Activated CD4-positive, alpha-beta T cell treated with anti-CD3 and anti-CD28 coated beads for 36 hours (primary cell): ENCODE measurements around the gene PTEN. TPM values are rescaled to one million over a fixed set of nuclear protein-coding genes. Genes with fewer than 3 reads are reported as not detected.

Experiments
- ATAC-seq: fragments of 200-7000 bp; cut with Tn5 transposase; one replicate; pipeline ENCODE4 v1.10.0; 2021; ENCODE audit warnings: mild to moderate bottlenecking, moderate library complexity
- CTCF ChIA-PET: fragments of 350-600 bp; sonication (Branson Sonifier 250); formaldehyde crosslinking; loops from one replicate; lab custom pipeline; 2021; ENCODE audit warnings: antibody characterized with exemption; lab: Charles Lee
- POLR2A ChIA-PET: fragments of 350-600 bp; sonication (Branson Sonifier 250); formaldehyde crosslinking; loops from one replicate; lab custom pipeline; 2021; ENCODE audit warnings: antibody characterized with exemption, inconsistent platforms; lab: Charles Lee
- DNase-seq: peaks from one replicate; pipeline ENCODE4 v3.0.0-alpha.2; 2020
- H3K27ac Mint-ChIP-seq: one replicate; pipeline ENCODE4 v1.8.0; 2021; ENCODE audit warnings: mixed read lengths
- H3K27me3 Mint-ChIP-seq: one replicate; pipeline ENCODE4 v1.8.0; 2021; ENCODE audit warnings: mixed read lengths
- H3K36me3 Mint-ChIP-seq: one replicate; pipeline ENCODE4 v1.8.0; 2021; ENCODE audit warnings: low read depth, mixed read lengths
- H3K4me1 Mint-ChIP-seq: one replicate; pipeline ENCODE4 v1.8.0; 2021; ENCODE audit warnings: mixed read lengths
- H3K4me3 Mint-ChIP-seq: one replicate; pipeline ENCODE4 v1.8.0; 2021; ENCODE audit warnings: mild to moderate bottlenecking, moderate library complexity, mixed read lengths
- H3K9me3 Mint-ChIP-seq: one replicate; pipeline ENCODE4 v1.8.0; 2021; ENCODE audit warnings: low read depth, mixed read lengths
- intact Hi-C, 2 experiments: fragments of 100-400 bp; cut with DNase I in 1 of 2; cut with micrococcal nuclease in 1 of 2; formaldehyde crosslinking; loops; one replicate each; pipeline versions ENCODE4 v1.14.2 to v1.15.1; 2022 to 2024; cut with DNase I, micrococcal nuclease
- total RNA-seq, 2 experiments: library from RNA; stranded (reverse); gene quantifications; one replicate each; pipeline ENCODE4 v1.2.3, GENCODE V29; 2021

The PTEN gene
- total RNA-seq, 2 experiments from 2014 or later, result 38.1 to 42.1 TPM

DNA sequence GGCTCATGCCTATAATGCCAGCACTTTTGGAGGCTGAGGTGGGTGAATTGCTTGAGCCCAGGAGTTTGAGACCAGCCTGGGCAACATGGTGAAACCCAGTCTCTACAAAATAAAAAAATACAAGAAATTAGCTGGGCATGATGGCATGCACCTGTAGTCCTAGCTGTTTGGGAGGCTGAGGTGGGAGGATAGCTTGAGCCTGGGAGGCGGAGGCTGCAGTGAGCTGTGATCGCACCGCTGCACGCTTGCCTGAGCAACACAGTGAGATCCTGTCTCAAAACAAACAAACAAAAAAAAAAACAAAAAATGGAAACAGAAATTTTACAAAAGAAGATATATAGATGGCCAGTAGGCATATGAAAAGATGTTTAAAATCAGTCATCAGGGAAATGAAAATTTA lies 57.1 kb downstream of the PTEN start:
- ChIA-PET POLR2A (no interaction called here), CTCF (no interaction called here)
- DNase-seq (no peak), ATAC-seq (no peak)
- Mint-ChIP-seq H3K27me3 (no peaks in the 10 kb centered on the region), H3K36me3 (peaks cover 38% of the 10 kb centered on the region), H3K4me3 (no peak overlapping the region), H3K9me3 (peaks cover 3% of the 10 kb centered on the region), H3K4me1 (peaks cover 83% of the 10 kb centered on the region), H3K27ac (no peak overlapping the region)
- intact Hi-C loops, result no loop called here

DNA sequence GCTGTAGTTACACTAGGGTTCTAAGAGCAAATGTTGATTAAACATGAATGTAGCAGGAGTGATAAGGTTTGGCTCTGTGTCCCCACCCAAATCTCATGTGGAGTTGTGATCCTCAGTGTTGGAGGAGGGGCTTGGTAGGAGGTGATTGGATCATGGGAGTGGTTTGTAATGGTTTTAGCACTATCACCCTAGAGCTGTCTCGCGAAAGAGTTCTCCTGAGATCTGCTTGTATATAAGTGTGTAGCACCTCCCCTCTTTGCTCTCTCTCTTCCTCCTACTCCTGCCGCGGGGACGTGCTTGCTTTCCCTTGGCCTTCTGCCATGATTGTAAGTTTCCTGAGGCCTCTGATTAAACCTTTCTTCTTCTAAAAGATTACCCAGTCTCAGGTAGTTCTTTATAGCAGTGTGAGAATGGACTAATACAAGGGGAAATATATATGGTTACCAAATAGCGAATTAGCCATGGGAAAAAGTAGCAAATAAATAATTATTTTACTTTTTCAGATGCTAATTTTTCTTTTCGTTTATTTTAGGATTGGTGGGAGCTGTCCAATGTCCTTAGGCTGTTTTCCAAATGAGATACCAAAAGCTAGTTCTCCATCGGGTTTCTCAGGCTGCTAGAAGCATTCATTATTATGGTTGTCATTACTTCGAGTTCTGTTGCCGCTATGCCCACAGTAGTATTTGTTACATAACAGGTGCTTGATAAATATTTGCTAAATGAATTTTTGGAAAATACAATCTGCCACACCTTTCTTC lies 58.7 kb downstream of the PTEN start:
- H3K27ac Mint-ChIP-seq, result no peak overlapping the region
- POLR2A ChIA-PET, result interaction anchor here (0.6 kb wide), 1 partner anchor 54 kb away, joined by 3 read pairs; no protein-coding TSS in a partner anchor
- no peak for ATAC-seq
- DNase-seq, result no peak
- no peak overlapping the region for H3K4me3 Mint-ChIP-seq
- peaks cover 81% of the 10 kb centered on the region for H3K4me1 Mint-ChIP-seq
- H3K27me3 Mint-ChIP-seq, result no peaks in the 10 kb centered on the region
- H3K36me3 Mint-ChIP-seq, result peaks cover 42% of the 10 kb centered on the region
- peaks cover 3% of the 10 kb centered on the region for H3K9me3 Mint-ChIP-seq
- CTCF ChIA-PET, result interaction anchor here (0.6 kb wide), 1 partner anchor 192 kb away, joined by 4 read pairs; no protein-coding TSS in a partner anchor
- intact Hi-C loops, result no loop called here

DNA sequence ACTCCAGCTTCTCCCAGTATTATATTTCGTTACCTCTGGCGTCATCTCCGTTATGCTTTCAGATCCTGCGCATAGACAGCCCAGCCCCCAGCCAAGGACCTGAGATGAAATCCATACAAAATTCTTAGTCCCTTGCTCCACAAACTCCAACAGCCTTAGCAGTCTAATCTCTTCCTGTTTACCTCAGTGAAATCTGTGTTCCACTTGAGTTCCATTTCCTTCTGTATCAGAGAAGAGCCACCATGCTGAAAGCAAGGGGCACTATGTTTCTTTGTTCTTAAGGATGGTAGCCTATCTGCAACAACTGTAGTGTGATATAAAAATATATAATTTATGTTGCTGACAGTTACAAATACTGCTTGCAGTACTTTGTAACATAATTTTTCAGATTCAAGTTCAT lies 59.8 kb downstream of the PTEN start:
- POLR2A ChIA-PET, result no interaction called here
- H3K9me3 Mint-ChIP-seq, result peaks cover 3% of the 10 kb centered on the region
- peaks cover 82% of the 10 kb centered on the region for H3K4me1 Mint-ChIP-seq
- CTCF ChIA-PET, result no interaction called here
- H3K36me3 Mint-ChIP-seq, result peaks cover 47% of the 10 kb centered on the region
- H3K27ac Mint-ChIP-seq, result no peak overlapping the region
- no peak for DNase-seq
- intact Hi-C loops, result no loop called here
- H3K4me3 Mint-ChIP-seq, result no peak overlapping the region
- ATAC-seq, result no peak
- no peaks in the 10 kb centered on the region for H3K27me3 Mint-ChIP-seq

DNA sequence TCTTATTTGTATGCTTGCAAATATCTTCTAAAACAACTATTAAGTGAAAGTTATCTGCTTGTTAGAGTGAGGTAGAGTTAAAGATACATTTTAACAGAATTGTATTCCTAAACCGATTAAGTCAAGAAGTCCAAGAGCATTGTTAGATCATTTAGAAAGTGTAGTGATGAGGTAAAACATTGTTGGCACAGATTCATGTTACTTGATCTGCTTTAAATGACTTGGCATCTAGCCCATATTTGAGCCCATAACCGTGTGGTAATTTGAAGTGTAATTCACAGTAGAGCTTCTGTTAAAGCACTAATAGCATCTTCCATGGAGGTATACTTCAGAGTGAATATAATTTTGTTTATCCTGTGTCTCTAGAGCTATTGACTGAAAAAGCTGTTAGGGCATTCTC lies 62.1 kb downstream of the PTEN start:
- H3K9me3 Mint-ChIP-seq, result peaks cover 3% of the 10 kb centered on the region
- DNase-seq (no peak), ATAC-seq (no peak)
- H3K4me1 Mint-ChIP-seq, result peaks cover 83% of the 10 kb centered on the region
- no peaks in the 10 kb centered on the region for H3K27me3 Mint-ChIP-seq
- no peak overlapping the region for H3K4me3 Mint-ChIP-seq
- peaks cover 45% of the 10 kb centered on the region for H3K36me3 Mint-ChIP-seq
- intact Hi-C loops, result loop anchor here in 1 of 2 experiments (5.0 kb wide), 1 partner anchor 63 kb away; the partner anchor contains the start of genes KLLN and PTEN
- ChIA-PET CTCF (interaction anchor here (1.3 to 2.1 kb wide), 2 partner anchors 15 to 30 kb away, joined by 3 to 8 read pairs; no protein-coding TSS in a partner anchor), POLR2A (no interaction called here)
- H3K27ac Mint-ChIP-seq, result no peak overlapping the region

DNA sequence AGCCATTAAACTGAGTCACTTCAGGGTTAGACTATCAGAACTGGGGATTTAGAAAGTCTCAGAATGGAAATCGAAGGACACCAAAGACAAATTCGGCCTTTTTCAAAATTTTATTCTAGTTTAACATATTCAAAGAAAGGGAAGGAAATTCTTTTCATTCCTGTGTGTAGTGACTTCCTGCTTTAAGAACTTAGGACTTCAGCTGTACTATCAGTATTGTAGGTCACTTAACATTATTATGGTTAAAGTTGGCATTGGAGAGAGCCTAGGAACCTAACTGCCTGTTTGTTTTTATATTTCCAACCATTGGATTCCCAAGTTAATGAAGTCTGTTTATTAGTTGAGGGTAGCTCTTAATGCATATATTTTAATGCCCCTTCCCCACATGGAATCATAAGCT lies 63.7 kb downstream of the PTEN start:
- H3K27ac Mint-ChIP-seq, result no peak overlapping the region
- intact Hi-C loops, result loop anchor here in 1 of 2 experiments (5.0 kb wide), 1 partner anchor 65 kb away; the partner anchor contains the start of genes KLLN and PTEN
- POLR2A ChIA-PET, result no interaction called here
- ATAC-seq (no peak), DNase-seq (no peak)
- peaks cover 83% of the 10 kb centered on the region for H3K4me1 Mint-ChIP-seq
- no peak overlapping the region for H3K4me3 Mint-ChIP-seq
- peaks cover 3% of the 10 kb centered on the region for H3K9me3 Mint-ChIP-seq
- peaks cover 45% of the 10 kb centered on the region for H3K36me3 Mint-ChIP-seq
- CTCF ChIA-PET, result interaction anchor here (0.8 kb wide), 1 partner anchor 219 kb away, joined by 3 read pairs; no protein-coding TSS in a partner anchor
- H3K27me3 Mint-ChIP-seq, result no peaks in the 10 kb centered on the region

DNA sequence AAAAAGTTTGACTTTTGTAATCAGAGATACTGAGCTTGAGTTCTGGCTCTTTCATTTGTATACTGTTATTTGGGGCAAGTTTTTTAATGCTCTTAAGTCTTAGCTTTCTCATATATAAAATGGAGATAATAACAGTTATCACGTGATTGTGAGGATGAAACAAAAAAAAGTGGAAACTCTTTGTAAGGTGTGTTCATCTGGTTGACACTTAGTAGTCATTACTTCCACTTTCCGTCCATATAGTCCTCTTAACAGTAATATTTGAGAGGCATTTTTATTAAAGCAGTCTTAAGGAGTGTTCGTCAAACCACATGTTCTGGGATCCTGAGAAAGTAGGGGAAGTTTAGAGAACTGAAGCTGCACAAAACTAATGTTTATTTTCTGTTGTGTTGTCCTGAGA lies 65.6 kb downstream of the PTEN start:
- ChIA-PET CTCF (no interaction called here), POLR2A (interaction anchor here (0.6 kb wide), 1 partner anchor 45 kb away, joined by 6 read pairs; no protein-coding TSS in a partner anchor)
- Mint-ChIP-seq H3K36me3 (peaks cover 36% of the 10 kb centered on the region), H3K4me3 (no peak overlapping the region), H3K4me1 (peaks cover 66% of the 10 kb centered on the region), H3K9me3 (peaks cover under 1% of the 10 kb centered on the region), H3K27me3 (no peaks in the 10 kb centered on the region), H3K27ac (no peak overlapping the region)
- DNase-seq (no peak), ATAC-seq (peak; percentile 48)
- intact Hi-C loops, result loop anchor here in 1 of 2 experiments (5.0 kb wide), 1 partner anchor 67 kb away; the partner anchor contains the start of genes KLLN and PTEN

DNA sequence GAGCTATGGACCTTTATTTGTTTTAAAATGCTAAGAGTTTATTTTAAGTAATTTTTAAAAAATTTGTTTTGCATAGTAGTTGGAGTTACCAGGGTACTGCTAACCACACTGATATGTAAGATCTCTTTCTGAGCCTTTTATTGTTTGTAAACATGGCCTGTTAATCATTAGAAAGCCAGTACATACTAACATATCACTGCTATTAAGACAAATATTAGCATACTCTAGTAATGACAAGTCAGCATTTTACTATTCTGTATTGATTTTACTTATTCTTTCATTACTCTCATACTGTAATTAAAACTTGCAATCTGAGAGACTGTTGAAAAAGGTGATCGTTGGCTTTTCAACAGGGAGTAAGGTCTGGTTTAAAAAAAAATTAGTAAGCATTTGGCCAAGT lies 66.7 kb downstream of the PTEN start:
- peaks cover 35% of the 10 kb centered on the region for H3K36me3 Mint-ChIP-seq
- CTCF ChIA-PET, result no interaction called here
- intact Hi-C loops, result loop anchor here in 1 of 2 experiments (5.0 kb wide), 1 partner anchor 113 kb away; the partner anchor contains the start of gene ATAD1

DNA sequence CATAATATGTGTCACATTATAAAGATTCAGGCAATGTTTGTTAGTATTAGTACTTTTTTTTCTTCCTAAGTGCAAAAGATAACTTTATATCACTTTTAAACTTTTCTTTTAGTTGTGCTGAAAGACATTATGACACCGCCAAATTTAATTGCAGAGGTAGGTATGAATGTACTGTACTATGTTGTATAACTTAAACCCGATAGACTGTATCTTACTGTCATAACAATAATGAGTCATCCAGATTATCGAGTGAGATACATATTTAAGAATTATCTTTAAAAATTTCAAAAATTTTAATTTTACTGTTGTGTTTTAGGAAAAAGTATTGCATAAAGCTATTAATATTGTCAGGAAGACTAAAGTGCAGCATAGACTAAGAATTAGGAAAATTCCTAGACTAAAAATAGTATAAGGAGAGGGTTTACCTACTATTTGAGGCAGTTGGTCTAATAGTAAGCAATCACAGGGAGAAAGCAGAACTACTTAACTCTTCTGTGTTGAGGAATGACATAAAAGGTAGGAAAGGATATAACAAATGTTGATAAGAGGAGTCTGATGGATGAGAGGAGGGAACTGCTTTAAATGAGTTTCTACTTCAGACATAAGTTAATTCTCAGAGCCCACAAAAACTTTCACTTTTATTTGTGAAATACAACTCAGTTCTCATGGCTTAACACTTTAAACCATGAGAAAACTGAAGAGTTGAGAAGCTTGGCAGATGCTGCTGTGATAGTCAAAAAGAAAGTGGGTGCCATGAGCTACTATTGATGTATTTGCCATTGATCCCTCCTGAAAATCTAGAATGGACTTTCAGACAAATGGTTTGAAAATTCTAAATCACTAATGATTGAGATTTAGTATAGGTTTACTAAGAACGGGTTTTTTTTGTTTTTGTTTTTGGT lies 67.8 kb downstream of the PTEN start:
- POLR2A ChIA-PET, result no interaction called here
- H3K4me3 Mint-ChIP-seq, result no peak overlapping the region
- H3K4me1 Mint-ChIP-seq, result peaks cover 52% of the 10 kb centered on the region
- intact Hi-C loops, result loop anchor here in 1 of 2 experiments (5.0 kb wide), 1 partner anchor 114 kb away; the partner anchor contains the start of gene ATAD1
- peaks cover 37% of the 10 kb centered on the region for H3K36me3 Mint-ChIP-seq
- ATAC-seq (peak; percentile 72), DNase-seq (no peak)
- no peak overlapping the region for H3K27ac Mint-ChIP-seq
- H3K9me3 Mint-ChIP-seq, result no peaks in the 10 kb centered on the region
- CTCF ChIA-PET, result no interaction called here
- H3K27me3 Mint-ChIP-seq, result no peaks in the 10 kb centered on the region

More for the DNA sequence above, 66.7 kb downstream of the PTEN start:
- peaks cover 56% of the 10 kb centered on the region for H3K4me1 Mint-ChIP-seq
- no peak overlapping the region for H3K4me3 Mint-ChIP-seq
- ATAC-seq (no peak), DNase-seq (no peak)
- H3K27ac Mint-ChIP-seq, result no peak overlapping the region
- POLR2A ChIA-PET, result no interaction called here
- no peaks in the 10 kb centered on the region for H3K9me3 Mint-ChIP-seq
- H3K27me3 Mint-ChIP-seq, result no peaks in the 10 kb centered on the region

DNA sequence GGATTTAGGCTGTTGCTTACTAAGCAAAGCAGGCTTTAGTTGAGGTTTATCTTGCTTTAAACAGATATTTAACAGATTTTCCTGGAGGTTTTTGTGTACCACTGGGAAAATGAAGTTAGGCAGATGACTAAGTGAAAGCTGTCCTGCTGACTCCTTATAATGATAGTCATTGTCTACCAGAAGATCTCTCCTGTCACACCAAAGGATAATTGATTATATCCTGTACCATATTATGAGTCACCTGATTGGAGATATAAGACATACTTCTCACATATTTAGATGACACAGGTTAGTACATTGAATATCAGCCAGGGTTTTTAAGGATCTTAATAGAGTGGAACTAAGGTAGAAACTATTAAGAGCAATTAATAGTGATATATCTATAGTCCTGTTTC lies 68.4 kb downstream of the PTEN start:
- H3K27me3 Mint-ChIP-seq, result no peaks in the 10 kb centered on the region
- ChIA-PET POLR2A (no interaction called here), CTCF (no interaction called here)
- intact Hi-C loops, result loop anchor here in 1 of 2 experiments (5.0 kb wide), 1 partner anchor 115 kb away; the partner anchor contains the start of gene ATAD1
- H3K9me3 Mint-ChIP-seq, result no peaks in the 10 kb centered on the region
- no peak overlapping the region for H3K4me3 Mint-ChIP-seq
- peaks cover 46% of the 10 kb centered on the region for H3K4me1 Mint-ChIP-seq
- H3K36me3 Mint-ChIP-seq, result peaks cover 35% of the 10 kb centered on the region
- H3K27ac Mint-ChIP-seq, result no peak overlapping the region
- ATAC-seq (peak; percentile 58), DNase-seq (no peak)

DNA sequence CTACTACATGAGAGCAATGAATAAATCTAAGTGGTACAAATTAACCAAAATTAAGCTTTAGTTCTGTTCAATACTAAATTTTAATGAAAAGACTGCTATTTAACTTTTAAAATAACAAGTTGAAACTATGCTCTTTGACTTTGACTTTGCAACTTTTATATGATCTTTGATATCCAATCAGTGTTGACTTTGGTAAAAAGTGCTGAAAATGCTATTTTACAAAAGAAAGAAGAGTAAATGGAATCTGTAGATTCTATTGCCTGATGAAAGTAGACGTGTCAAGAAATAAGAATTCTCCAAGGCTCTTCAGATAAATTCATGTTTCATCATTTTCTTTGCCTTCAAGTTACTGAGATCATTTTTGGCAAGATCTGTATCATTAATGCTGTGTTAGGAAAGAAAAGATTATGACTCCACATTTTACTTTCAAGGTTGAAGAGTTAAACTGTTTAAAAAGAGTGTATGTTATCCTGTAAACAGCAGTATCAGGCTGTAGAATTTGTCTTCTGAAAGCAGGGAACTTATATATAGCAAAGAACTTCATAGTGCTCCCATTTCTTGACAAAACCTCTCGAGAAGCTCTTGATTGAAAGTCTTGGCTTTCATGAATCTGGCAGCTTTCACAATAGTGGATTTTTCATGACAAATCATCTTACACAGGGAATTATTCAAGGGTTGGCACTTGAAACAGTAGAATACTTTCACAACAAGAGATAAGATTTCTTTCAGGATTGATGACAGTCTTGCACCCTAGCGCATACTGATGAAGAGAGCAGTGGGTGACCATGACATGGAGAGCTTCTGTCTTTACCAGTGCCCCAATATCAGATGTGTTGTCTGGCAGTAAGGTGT lies 72.1 kb downstream of the PTEN start:
- H3K27me3 Mint-ChIP-seq, result no peaks in the 10 kb centered on the region
- ChIA-PET POLR2A (no interaction called here), CTCF (interaction anchor here (0.6 kb wide), 1 partner anchor 21 kb away, joined by 3 read pairs; no protein-coding TSS in a partner anchor)
- DNase-seq (no peak), ATAC-seq (no peak)
- H3K9me3 Mint-ChIP-seq, result no peaks in the 10 kb centered on the region
- intact Hi-C loops, result no loop called here
- H3K36me3 Mint-ChIP-seq, result peaks cover 36% of the 10 kb centered on the region
- no peak overlapping the region for H3K4me3 Mint-ChIP-seq
- H3K27ac Mint-ChIP-seq, result no peak overlapping the region
- H3K4me1 Mint-ChIP-seq, result peaks cover 20% of the 10 kb centered on the region
